K562 (cell line): Measurements from ENCODE around the gene KLC1. TPM values are rescaled to one million over a fixed set of nuclear protein-coding genes. Genes with fewer than 3 reads are reported as not detected.

Source experiments
- PRMT5 ChIP-seq: sonication (generic); formaldehyde crosslinking; IDR thresholded peaks from 2 replicates; pipeline ENCODE4 v1.5.0; 2020; ENCODE audit warnings: missing genetic modification reagents
- ZKSCAN8 ChIP-seq: fragments of 200-800 bp; sonication (Bioruptor generic); IDR thresholded peaks from 2 replicates; pipeline ENCODE4 v1.6.1; 2016; ENCODE audit warnings: missing genetic modification characterization, missing compliant biosample characterization
- polyA plus RNA-seq, 8 experiments: library from polyadenylated mRNA; depleted of rRNA in 4 of 8; stranded (reverse) in 5 of 8; unstranded in 3 of 8; fragments of >200 nt; fragmentation: Nextera tagmentation in 2 of 8; fragmentation: Illumina TruSeq in 1 of 8; extraction: Ambion mirVana in 2 of 8; extraction: Trizol in 1 of 8; gene quantifications; 2 replicates each; pipeline versions ENCODE4 v1.2.1 to v1.2.3, GENCODE V29; 2011 to 2014; ENCODE audit warnings: inconsistent platforms in 1 of 8, missing spikeins in 1 of 8
- total RNA-seq, 7 experiments: library from RNA; depleted of rRNA in 6 of 7; stranded (reverse); fragments of >200 nt in 6 of 7; fragmentation: Illumina TruSeq in 2 of 7; extraction: Trizol in 2 of 7; gene quantifications; 2 replicates each; pipeline versions ENCODE4 v1.2.1 to v1.2.3, GENCODE V29; 2011 to 2021; ENCODE audit warnings: low replicate concordance in 1 of 7
- TF ChIP-seq, protein P1 (sequence below): fragments of 450-650 bp; IDR thresholded peaks from 2 replicates; pipeline ENCODE4 v1.6.1; 2017; ENCODE audit warnings: antibody characterized with exemption, mild to moderate bottlenecking
- TF ChIP-seq, protein P2 (sequence below): sonication (generic); formaldehyde crosslinking; IDR thresholded peaks from 2 replicates; pipeline ENCODE4 v1.8.1; 2023; ENCODE audit warnings: mild to moderate bottlenecking, missing genetic modification reagents

KLC1 gene
- total and polyA plus RNA-seq, 9 of the 15 experiments (the other 6 are each of a cell fraction or from before 2014, with no cell fraction given): 4.9 to 134 (median 54.8) TPM

DNA sequence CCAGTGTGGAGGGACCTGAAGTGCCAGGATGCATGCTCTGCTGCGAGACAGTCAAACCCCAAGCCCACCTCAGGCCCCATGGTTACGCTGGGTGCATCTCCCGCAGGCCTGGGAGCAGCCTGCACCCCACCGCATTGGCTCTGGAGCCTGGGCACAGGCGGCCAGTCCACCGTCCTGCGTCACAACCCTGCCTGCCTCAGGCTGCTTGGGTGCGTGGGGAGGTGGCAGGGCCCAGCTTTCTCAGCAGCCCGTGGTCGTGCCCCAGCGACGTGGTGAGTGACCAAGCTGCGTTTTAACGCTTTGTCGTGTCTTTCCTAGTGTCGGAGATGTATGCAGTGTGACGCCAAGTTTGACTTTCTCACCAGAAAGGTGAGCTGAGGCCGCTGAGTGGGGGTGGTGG, 97.5 kb downstream of the KLC1 start (continued):
- TF ChIP-seq, protein P1, sequence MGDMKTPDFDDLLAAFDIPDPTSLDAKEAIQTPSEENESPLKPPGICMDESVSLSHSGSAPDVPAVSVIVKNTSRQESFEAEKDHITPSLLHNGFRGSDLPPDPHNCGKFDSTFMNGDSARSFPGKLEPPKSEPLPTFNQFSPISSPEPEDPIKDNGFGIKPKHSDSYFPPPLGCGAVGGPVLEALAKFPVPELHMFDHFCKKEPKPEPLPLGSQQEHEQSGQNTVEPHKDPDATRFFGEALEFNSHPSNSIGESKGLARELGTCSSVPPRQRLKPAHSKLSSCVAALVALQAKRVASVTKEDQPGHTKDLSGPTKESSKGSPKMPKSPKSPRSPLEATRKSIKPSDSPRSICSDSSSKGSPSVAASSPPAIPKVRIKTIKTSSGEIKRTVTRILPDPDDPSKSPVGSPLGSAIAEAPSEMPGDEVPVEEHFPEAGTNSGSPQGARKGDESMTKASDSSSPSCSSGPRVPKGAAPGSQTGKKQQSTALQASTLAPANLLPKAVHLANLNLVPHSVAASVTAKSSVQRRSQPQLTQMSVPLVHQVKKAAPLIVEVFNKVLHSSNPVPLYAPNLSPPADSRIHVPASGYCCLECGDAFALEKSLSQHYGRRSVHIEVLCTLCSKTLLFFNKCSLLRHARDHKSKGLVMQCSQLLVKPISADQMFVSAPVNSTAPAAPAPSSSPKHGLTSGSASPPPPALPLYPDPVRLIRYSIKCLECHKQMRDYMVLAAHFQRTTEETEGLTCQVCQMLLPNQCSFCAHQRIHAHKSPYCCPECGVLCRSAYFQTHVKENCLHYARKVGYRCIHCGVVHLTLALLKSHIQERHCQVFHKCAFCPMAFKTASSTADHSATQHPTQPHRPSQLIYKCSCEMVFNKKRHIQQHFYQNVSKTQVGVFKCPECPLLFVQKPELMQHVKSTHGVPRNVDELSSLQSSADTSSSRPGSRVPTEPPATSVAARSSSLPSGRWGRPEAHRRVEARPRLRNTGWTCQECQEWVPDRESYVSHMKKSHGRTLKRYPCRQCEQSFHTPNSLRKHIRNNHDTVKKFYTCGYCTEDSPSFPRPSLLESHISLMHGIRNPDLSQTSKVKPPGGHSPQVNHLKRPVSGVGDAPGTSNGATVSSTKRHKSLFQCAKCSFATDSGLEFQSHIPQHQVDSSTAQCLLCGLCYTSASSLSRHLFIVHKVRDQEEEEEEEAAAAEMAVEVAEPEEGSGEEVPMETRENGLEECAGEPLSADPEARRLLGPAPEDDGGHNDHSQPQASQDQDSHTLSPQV: no peak
- TF ChIP-seq PRMT5 (CRISPR knock-in tag): no peak
- no peak for TF ChIP-seq ZKSCAN8
- TF ChIP-seq, protein P2, sequence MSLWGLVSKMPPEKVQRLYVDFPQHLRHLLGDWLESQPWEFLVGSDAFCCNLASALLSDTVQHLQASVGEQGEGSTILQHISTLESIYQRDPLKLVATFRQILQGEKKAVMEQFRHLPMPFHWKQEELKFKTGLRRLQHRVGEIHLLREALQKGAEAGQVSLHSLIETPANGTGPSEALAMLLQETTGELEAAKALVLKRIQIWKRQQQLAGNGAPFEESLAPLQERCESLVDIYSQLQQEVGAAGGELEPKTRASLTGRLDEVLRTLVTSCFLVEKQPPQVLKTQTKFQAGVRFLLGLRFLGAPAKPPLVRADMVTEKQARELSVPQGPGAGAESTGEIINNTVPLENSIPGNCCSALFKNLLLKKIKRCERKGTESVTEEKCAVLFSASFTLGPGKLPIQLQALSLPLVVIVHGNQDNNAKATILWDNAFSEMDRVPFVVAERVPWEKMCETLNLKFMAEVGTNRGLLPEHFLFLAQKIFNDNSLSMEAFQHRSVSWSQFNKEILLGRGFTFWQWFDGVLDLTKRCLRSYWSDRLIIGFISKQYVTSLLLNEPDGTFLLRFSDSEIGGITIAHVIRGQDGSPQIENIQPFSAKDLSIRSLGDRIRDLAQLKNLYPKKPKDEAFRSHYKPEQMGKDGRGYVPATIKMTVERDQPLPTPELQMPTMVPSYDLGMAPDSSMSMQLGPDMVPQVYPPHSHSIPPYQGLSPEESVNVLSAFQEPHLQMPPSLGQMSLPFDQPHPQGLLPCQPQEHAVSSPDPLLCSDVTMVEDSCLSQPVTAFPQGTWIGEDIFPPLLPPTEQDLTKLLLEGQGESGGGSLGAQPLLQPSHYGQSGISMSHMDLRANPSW (CRISPR knock-in tag): no peak
